GM23338 (cell line): ENCODE measurements around the gene CCT5. TPM values are rescaled to one million over a fixed set of nuclear protein-coding genes. Genes with fewer than 3 reads are reported as not detected.
A peak's percentile ranks its signal among the peaks of the same experiment; 100 is the strongest.

ENCODE experiments used
- ATAC-seq: fragments of 200-7000 bp; cut with Tn5 transposase; 3 replicates; pipeline ENCODE4 v1.9.1; 2020
- DNase-seq: peaks from one replicate; pipeline ENCODE4 v3.0.0-alpha.2; 2015; ENCODE audit warnings: low spot score
- H2AFZ ChIP-seq: fragments of 200-600 bp; sonication (generic); 2 replicates; pipeline ENCODE4 v1.8.0; 2016; ENCODE audit warnings: antibody characterized with exemption, mild to moderate bottlenecking, moderate library complexity
- H3F3A ChIP-seq: fragments of 200-600 bp; sonication (generic); replicated peaks from 2 replicates; pipeline ENCODE4 v1.8.0; 2017; ENCODE audit warnings: antibody characterized with exemption, mixed run types, low read depth
- H3K27ac ChIP-seq: fragments of 200-600 bp; sonication (generic); 2 replicates; pipeline ENCODE4 v1.6.1; 2016; ENCODE audit warnings: low read depth
- H3K27me3 ChIP-seq: fragments of 200-600 bp; sonication (generic); 2 replicates; pipeline ENCODE4 v1.8.0; 2016; ENCODE audit warnings: mild to moderate bottlenecking, mixed run types, moderate library complexity; ENCODE audit not compliant: insufficient read depth
- H3K36me3 ChIP-seq: fragments of 200-600 bp; sonication (generic); 2 replicates; pipeline ENCODE4 v1.8.0; 2016; ENCODE audit warnings: mild to moderate bottlenecking; ENCODE audit not compliant: insufficient read depth
- H3K4me1 ChIP-seq: fragments of 200-600 bp; sonication (generic); 2 replicates; pipeline ENCODE4 v1.8.0; 2016; ENCODE audit warnings: mild to moderate bottlenecking, moderate library complexity; ENCODE audit not compliant: insufficient read depth
- H3K4me2 ChIP-seq: fragments of 200-600 bp; sonication (generic); 2 replicates; pipeline ENCODE4 v1.7.1; 2017; ENCODE audit warnings: mixed run types
- H3K4me3 ChIP-seq: fragments of 200-600 bp; sonication (generic); 2 replicates; pipeline ENCODE4 v1.6.1; 2016; ENCODE audit warnings: mixed run types
- H3K79me2 ChIP-seq: fragments of 200-600 bp; sonication (generic); replicated peaks from 2 replicates; pipeline ENCODE4 v1.8.0; 2017; ENCODE audit warnings: mild to moderate bottlenecking; ENCODE audit not compliant: insufficient read depth
- H3K9me2 ChIP-seq: fragments of 200-600 bp; sonication (generic); 2 replicates; pipeline ENCODE4 v1.8.0; 2017; ENCODE audit not compliant: insufficient read depth
- H4K20me1 ChIP-seq: fragments of 200-600 bp; sonication (generic); replicated peaks from 2 replicates; pipeline ENCODE4 v1.8.0; 2017; ENCODE audit warnings: mild to moderate bottlenecking; ENCODE audit not compliant: insufficient read depth
- H3K27ac Mint-ChIP-seq: 2 replicates; pipeline ENCODE4 v1.8.0; 2020; ENCODE audit warnings: inconsistent platforms, mild to moderate bottlenecking, moderate library complexity, mixed read lengths
- H3K27me3 Mint-ChIP-seq: 3 replicates; pipeline ENCODE4 v1.8.0; 2022; ENCODE audit warnings: low read depth, mild to moderate bottlenecking, moderate library complexity, mixed read lengths, inconsistent platforms; ENCODE audit not compliant: insufficient read depth, poor library complexity
- H3K36me3 Mint-ChIP-seq: 3 replicates; pipeline ENCODE4 v1.8.0; 2021; ENCODE audit warnings: low read depth, mild to moderate bottlenecking, inconsistent platforms, moderate library complexity, mixed read lengths
- H3K4me1 Mint-ChIP-seq: 3 replicates; pipeline ENCODE4 v1.8.0; 2020; ENCODE audit warnings: mild to moderate bottlenecking, inconsistent platforms, mixed read lengths
- H3K4me3 Mint-ChIP-seq: 3 replicates; pipeline ENCODE4 v1.8.0; 2021; ENCODE audit warnings: moderate library complexity, mild to moderate bottlenecking, inconsistent platforms, mixed read lengths
- H3K9me3 Mint-ChIP-seq: 3 replicates; pipeline ENCODE4 v1.8.0; 2020; ENCODE audit warnings: moderate library complexity, mild to moderate bottlenecking, inconsistent platforms, mixed read lengths
- EZH2 ChIP-seq: fragments of 200-600 bp; sonication (generic); IDR thresholded peaks from one replicate; pipeline ENCODE4 v1.8.0; 2017; ENCODE audit warnings: antibody characterized with exemption, mild to moderate bottlenecking, low read depth; ENCODE audit not compliant: unreplicated experiment
- EZH2phosphoT487 ChIP-seq: fragments of 200-600 bp; sonication (generic); IDR thresholded peaks from one replicate; pipeline ENCODE4 v1.8.1; 2018; ENCODE audit warnings: antibody characterized with exemption; ENCODE audit not compliant: unreplicated experiment
- POLR2AphosphoS5 ChIP-seq: IDR thresholded peaks from 2 replicates; pipeline ENCODE4 v1.6.1; 2016; ENCODE audit warnings: antibody characterized with exemption, low read depth
- STAT1 ChIP-seq: IDR thresholded peaks from one replicate; pipeline ENCODE4 v1.6.1; 2016; ENCODE audit warnings: antibody characterized with exemption; ENCODE audit not compliant: unreplicated experiment
- ZNF114 ChIP-seq: fragments of 250-450 bp; sonication (Bioruptor Pico); IDR thresholded peaks from 2 replicates; pipeline ENCODE4 v1.5.0; 2020; ENCODE audit warnings: mild to moderate bottlenecking, moderate library complexity
- ZNF331 ChIP-seq: fragments of 250-450 bp; sonication (Bioruptor Pico); IDR thresholded peaks from 2 replicates; pipeline ENCODE4 v1.5.0; 2020; ENCODE audit warnings: low read depth, mild to moderate bottlenecking, moderate library complexity
- polyA plus RNA-seq: library from polyadenylated mRNA; unstranded; fragments of >200 nt; fragmentation: Nextera tagmentation; extraction: Ambion mirVana; gene quantifications from 2 replicates; pipeline ENCODE4 v1.2.1, GENCODE V29; 2016
- total RNA-seq: library from RNA; depleted of rRNA; stranded (reverse); fragments of >200 nt; shearing (Covaris generic); gene quantifications from 2 replicates; pipeline ENCODE4 v1.2.3, GENCODE V29; 2014
- TF ChIP-seq, protein P1 (sequence below): fragments of 250-450 bp; sonication (Bioruptor Pico); IDR thresholded peaks from 2 replicates; pipeline ENCODE4 v1.5.0; 2020; ENCODE audit warnings: mild to moderate bottlenecking, moderate library complexity
- TF ChIP-seq, protein P2 (sequence below): IDR thresholded peaks from one replicate; pipeline ENCODE4 v1.6.1; 2018; ENCODE audit warnings: antibody characterized with exemption; ENCODE audit not compliant: unreplicated experiment
- TF ChIP-seq, protein P3 (sequence below): IDR thresholded peaks from 2 replicates; pipeline ENCODE4 v1.6.1; 2016; ENCODE audit warnings: antibody characterized with exemption

CCT5 gene
- total and polyA plus RNA-seq, 2 experiments from 2014 or later = 576 to 661 TPM

DNA sequence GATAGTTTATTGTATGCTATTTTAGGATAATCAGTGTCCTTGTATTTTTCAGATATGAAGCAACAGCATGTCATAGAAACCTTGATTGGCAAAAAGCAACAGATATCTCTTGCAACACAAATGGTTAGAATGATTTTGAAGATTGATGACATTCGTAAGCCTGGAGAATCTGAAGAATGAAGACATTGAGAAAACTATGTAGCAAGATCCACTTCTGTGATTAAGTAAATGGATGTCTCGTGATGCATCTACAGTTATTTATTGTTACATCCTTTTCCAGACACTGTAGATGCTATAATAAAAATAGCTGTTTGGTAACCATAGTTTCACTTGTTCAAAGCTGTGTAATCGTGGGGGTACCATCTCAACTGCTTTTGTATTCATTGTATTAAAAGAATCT lies 14.5 kb downstream of the CCT5 start:
- no peak for TF ChIP-seq EZH2phosphoT487
- H3K36me3 Mint-ChIP-seq = peaks cover 63% of the 10 kb centered on the region
- no peaks in the 10 kb centered on the region for H3K79me2 ChIP-seq
- no peaks in the 10 kb centered on the region for H3K27me3 ChIP-seq
- no peaks in the 10 kb centered on the region for H3K9me2 ChIP-seq
- H3F3A ChIP-seq = peaks cover 47% of the 10 kb centered on the region
- no peak overlapping the region for H3K4me3 ChIP-seq
- peaks cover 57% of the 10 kb centered on the region for H3K36me3 ChIP-seq
- no peak overlapping the region for H3K4me2 ChIP-seq
- peaks cover 6% of the 10 kb centered on the region for H3K4me1 Mint-ChIP-seq
- no peak for DNase-seq
- peaks cover 11% of the 10 kb centered on the region for H3K27me3 Mint-ChIP-seq
- H3K4me3 Mint-ChIP-seq = no peak overlapping the region
- peaks cover 33% of the 10 kb centered on the region for H4K20me1 ChIP-seq
- peak overlapping the region; percentile 87 for H3K27ac ChIP-seq
- H3K9me3 Mint-ChIP-seq = no peaks in the 10 kb centered on the region
- H3K4me1 ChIP-seq = no peaks in the 10 kb centered on the region
- H2AFZ ChIP-seq = no peak overlapping the region
- ATAC-seq = no peak
- H3K27ac Mint-ChIP-seq = no peak overlapping the region

DNA sequence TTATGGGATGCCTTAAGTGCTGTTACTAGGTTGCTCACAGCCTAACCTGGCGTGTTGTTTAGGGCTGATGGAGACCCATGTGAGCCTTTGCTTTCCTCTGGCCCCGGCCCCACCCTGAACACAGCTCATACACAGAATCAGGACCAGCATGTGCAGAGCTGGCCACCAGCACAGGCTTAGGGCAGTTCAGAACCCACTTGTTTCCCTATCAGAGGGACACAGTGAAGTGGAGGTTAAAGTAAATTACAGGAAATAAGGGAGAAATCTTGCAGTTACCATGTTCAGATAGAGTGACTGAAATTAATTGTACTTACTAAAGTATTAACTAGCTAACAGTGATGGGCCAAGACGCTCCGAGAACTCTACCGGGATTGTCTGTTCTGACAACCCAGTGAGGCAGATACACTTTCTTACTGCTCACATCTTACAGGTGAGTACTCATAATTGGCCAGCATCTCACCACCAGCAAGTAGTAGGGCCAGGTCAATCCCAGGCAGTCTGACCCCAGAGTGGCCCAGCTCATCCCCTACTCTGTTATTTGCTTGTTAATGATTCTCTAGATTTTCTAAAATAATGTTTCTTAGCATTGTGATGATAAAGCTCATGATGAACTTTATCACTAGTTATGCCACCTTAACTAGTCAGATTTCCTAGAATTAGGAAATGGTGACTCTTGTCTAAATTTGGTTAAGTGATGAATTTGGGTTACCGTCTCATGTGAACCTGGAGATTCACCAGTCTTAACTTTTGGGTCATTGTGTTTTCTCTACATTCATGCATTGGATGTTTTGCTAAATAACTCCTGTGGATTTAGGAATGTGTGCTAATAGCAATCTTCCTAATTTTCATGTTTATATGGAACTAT lies 15.4 kb downstream of the CCT5 start:
- H3K4me2 ChIP-seq = no peak overlapping the region
- H3K4me3 Mint-ChIP-seq = no peak overlapping the region
- H3F3A ChIP-seq = peaks cover 47% of the 10 kb centered on the region
- no peak overlapping the region for H3K27ac Mint-ChIP-seq
- H3K36me3 ChIP-seq = peaks cover 49% of the 10 kb centered on the region
- H2AFZ ChIP-seq = no peak overlapping the region
- no peaks in the 10 kb centered on the region for H3K9me3 Mint-ChIP-seq
- H3K36me3 Mint-ChIP-seq = peaks cover 55% of the 10 kb centered on the region
- no peaks in the 10 kb centered on the region for H3K79me2 ChIP-seq
- H3K27me3 Mint-ChIP-seq = peaks cover 9% of the 10 kb centered on the region
- H4K20me1 ChIP-seq = peaks cover 33% of the 10 kb centered on the region
- H3K27ac ChIP-seq = peak overlapping the region; percentile 87
- peaks cover 5% of the 10 kb centered on the region; the same call in 1 of the 2 replicates for H3K4me1 ChIP-seq
- peaks cover 12% of the 10 kb centered on the region for H3K4me1 Mint-ChIP-seq
- no peaks in the 10 kb centered on the region for H3K9me2 ChIP-seq
- peak; percentile 36 for ATAC-seq
- DNase-seq = no peak
- no peaks in the 10 kb centered on the region for H3K27me3 ChIP-seq
- H3K4me3 ChIP-seq = no peak overlapping the region
- TF ChIP-seq, protein P1, sequence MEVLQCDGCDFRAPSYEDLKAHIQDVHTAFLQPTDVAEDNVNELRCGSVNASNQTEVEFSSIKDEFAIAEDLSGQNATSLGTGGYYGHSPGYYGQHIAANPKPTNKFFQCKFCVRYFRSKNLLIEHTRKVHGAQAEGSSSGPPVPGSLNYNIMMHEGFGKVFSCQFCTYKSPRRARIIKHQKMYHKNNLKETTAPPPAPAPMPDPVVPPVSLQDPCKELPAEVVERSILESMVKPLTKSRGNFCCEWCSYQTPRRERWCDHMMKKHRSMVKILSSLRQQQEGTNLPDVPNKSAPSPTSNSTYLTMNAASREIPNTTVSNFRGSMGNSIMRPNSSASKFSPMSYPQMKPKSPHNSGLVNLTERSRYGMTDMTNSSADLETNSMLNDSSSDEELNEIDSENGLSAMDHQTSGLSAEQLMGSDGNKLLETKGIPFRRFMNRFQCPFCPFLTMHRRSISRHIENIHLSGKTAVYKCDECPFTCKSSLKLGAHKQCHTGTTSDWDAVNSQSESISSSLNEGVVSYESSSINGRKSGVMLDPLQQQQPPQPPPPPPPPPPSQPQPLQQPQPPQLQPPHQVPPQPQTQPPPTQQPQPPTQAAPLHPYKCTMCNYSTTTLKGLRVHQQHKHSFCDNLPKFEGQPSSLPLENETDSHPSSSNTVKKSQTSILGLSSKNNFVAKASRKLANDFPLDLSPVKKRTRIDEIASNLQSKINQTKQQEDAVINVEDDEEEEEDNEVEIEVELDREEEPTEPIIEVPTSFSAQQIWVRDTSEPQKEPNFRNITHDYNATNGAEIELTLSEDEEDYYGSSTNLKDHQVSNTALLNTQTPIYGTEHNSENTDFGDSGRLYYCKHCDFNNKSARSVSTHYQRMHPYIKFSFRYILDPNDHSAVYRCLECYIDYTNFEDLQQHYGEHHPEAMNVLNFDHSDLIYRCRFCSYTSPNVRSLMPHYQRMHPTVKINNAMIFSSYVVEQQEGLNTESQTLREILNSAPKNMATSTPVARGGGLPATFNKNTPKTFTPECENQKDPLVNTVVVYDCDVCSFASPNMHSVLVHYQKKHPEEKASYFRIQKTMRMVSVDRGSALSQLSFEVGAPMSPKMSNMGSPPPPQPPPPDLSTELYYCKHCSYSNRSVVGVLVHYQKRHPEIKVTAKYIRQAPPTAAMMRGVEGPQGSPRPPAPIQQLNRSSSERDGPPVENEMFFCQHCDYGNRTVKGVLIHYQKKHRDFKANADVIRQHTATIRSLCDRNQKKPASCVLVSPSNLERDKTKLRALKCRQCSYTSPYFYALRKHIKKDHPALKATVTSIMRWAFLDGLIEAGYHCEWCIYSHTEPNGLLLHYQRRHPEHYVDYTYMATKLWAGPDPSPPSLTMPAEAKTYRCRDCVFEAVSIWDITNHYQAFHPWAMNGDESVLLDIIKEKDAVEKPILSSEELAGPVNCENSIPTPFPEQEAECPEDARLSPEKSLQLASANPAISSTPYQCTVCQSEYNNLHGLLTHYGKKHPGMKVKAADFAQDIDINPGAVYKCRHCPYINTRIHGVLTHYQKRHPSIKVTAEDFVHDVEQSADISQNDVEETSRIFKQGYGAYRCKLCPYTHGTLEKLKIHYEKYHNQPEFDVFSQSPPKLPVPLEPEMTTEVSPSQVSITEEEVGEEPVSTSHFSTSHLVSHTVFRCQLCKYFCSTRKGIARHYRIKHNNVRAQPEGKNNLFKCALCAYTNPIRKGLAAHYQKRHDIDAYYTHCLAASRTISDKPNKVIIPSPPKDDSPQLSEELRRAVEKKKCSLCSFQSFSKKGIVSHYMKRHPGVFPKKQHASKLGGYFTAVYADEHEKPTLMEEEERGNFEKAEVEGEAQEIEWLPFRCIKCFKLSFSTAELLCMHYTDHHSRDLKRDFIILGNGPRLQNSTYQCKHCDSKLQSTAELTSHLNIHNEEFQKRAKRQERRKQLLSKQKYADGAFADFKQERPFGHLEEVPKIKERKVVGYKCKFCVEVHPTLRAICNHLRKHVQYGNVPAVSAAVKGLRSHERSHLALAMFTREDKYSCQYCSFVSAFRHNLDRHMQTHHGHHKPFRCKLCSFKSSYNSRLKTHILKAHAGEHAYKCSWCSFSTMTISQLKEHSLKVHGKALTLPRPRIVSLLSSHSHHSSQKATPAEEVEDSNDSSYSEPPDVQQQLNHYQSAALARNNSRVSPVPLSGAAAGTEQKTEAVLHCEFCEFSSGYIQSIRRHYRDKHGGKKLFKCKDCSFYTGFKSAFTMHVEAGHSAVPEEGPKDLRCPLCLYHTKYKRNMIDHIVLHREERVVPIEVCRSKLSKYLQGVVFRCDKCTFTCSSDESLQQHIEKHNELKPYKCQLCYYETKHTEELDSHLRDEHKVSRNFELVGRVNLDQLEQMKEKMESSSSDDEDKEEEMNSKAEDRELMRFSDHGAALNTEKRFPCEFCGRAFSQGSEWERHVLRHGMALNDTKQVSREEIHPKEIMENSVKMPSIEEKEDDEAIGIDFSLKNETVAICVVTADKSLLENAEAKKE (CRISPR knock-in tag) = no peak
- TF ChIP-seq ZNF331 (no peak), EZH2 (no peak), POLR2AphosphoS5 (no peak), STAT1 (no peak), EZH2phosphoT487 (no peak), ZNF114 (CRISPR knock-in tag) (no peak)
- TF ChIP-seq, protein P2, sequence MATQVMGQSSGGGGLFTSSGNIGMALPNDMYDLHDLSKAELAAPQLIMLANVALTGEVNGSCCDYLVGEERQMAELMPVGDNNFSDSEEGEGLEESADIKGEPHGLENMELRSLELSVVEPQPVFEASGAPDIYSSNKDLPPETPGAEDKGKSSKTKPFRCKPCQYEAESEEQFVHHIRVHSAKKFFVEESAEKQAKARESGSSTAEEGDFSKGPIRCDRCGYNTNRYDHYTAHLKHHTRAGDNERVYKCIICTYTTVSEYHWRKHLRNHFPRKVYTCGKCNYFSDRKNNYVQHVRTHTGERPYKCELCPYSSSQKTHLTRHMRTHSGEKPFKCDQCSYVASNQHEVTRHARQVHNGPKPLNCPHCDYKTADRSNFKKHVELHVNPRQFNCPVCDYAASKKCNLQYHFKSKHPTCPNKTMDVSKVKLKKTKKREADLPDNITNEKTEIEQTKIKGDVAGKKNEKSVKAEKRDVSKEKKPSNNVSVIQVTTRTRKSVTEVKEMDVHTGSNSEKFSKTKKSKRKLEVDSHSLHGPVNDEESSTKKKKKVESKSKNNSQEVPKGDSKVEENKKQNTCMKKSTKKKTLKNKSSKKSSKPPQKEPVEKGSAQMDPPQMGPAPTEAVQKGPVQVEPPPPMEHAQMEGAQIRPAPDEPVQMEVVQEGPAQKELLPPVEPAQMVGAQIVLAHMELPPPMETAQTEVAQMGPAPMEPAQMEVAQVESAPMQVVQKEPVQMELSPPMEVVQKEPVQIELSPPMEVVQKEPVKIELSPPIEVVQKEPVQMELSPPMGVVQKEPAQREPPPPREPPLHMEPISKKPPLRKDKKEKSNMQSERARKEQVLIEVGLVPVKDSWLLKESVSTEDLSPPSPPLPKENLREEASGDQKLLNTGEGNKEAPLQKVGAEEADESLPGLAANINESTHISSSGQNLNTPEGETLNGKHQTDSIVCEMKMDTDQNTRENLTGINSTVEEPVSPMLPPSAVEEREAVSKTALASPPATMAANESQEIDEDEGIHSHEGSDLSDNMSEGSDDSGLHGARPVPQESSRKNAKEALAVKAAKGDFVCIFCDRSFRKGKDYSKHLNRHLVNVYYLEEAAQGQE = no peak
- TF ChIP-seq, protein P3, sequence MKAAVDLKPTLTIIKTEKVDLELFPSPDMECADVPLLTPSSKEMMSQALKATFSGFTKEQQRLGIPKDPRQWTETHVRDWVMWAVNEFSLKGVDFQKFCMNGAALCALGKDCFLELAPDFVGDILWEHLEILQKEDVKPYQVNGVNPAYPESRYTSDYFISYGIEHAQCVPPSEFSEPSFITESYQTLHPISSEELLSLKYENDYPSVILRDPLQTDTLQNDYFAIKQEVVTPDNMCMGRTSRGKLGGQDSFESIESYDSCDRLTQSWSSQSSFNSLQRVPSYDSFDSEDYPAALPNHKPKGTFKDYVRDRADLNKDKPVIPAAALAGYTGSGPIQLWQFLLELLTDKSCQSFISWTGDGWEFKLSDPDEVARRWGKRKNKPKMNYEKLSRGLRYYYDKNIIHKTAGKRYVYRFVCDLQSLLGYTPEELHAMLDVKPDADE = no peak
